Esophagus muscularis mucosa (tissue), 4 donors: ENCODE results near the gene GADD45A. TPM values are rescaled to one million over a fixed set of nuclear protein-coding genes. Genes with fewer than 3 reads are reported as not detected.
A peak's percentile ranks its signal among the peaks of the same experiment; 100 is the strongest.

Experiments
- DNase-seq: peaks from one replicate; pipeline ENCODE4 v3.0.0-alpha.2; 2017; ENCODE audit errors: extremely low spot score
- H3K27ac ChIP-seq, 4 donors: fragments of 200-600 bp; sonication (generic); replicated peaks in 1 of 4; 1 replicate in 3 of 4; 2 replicates in 1 of 4; pipeline ENCODE4 v1.5.1; 2016 to 2019; ENCODE audit warnings: mild to moderate bottlenecking in 1 of 4
- H3K27me3 ChIP-seq, 4 donors: fragments of 200-600 bp; sonication (generic); one replicate each; pipeline versions ENCODE4 v1.5.1 to v1.6.0; 2016 to 2019
- H3K36me3 ChIP-seq, 4 donors: fragments of 200-600 bp; sonication (generic); one replicate each; pipeline ENCODE4 v1.5.1; 2016 to 2019
- H3K4me1 ChIP-seq, 4 donors: fragments of 200-600 bp; sonication (generic); one replicate each; pipeline ENCODE4 v1.5.1; 2016 to 2019
- H3K4me3 ChIP-seq, 4 donors: fragments of 200-600 bp; sonication (generic); 1 replicate in 2 of 4; 2 replicates in 2 of 4; pipeline ENCODE4 v1.5.1; 2016 to 2019; ENCODE audit warnings: mild to moderate bottlenecking in 4 of 4, moderate library complexity in 1 of 4
- H3K9me3 ChIP-seq, 4 donors: fragments of 200-600 bp; sonication (generic); 1 replicate in 3 of 4; 2 replicates in 1 of 4; pipeline ENCODE4 v1.5.1; 2016 to 2019
- EP300 ChIP-seq: sonication (generic); formaldehyde crosslinking; IDR thresholded peaks from one replicate; pipeline ENCODE4 v1.6.1; 2017; ENCODE audit warnings: antibody characterized with exemption
- POLR2A ChIP-seq: fragments of 450-650 bp; IDR thresholded peaks from one replicate; pipeline ENCODE4 v1.6.1; 2017; ENCODE audit warnings: antibody characterized with exemption, moderate library complexity, mild to moderate bottlenecking, low read depth
- POLR2AphosphoS5 ChIP-seq, 2 donors: sonication (generic); formaldehyde crosslinking; IDR thresholded peaks; one replicate each; pipeline ENCODE4 v1.6.1; 2017; ENCODE audit warnings: antibody characterized with exemption in 2 of 2
- WGBS: methylation state at CpG from one replicate; pipeline ENCODE4 v1.1.5; 2018; 5-methylcytosine and 5-hydroxymethylcytosine counted together
- intact Hi-C: fragments of 100-400 bp; cut with DNase I; formaldehyde crosslinking; loops from one replicate; pipeline ENCODE4 v1.15.1; 2023
- total RNA-seq, 4 donors: library from RNA; depleted of rRNA; stranded (reverse); fragments of >200 nt; gene quantifications; one replicate each; pipeline versions ENCODE4 v1.1.0 to v1.2.1, GENCODE V29; 2016
- TF ChIP-seq, protein P1 (sequence below), 3 experiments: fragments of 200-600 bp in 2 of 3; fragments of 450-650 bp in 1 of 3; sonication (generic) in 2 of 3; IDR thresholded peaks; one replicate each; pipeline ENCODE4 v1.5.1; 2017 to 2019; ENCODE audit warnings: antibody characterized with exemption in 3 of 3, mild to moderate bottlenecking in 2 of 3, moderate library complexity in 1 of 3

Gene GADD45A
- total RNA-seq, 4 donors from 2014 or later = 51.1 to 80.8 (median 66.5) TPM

DNA sequence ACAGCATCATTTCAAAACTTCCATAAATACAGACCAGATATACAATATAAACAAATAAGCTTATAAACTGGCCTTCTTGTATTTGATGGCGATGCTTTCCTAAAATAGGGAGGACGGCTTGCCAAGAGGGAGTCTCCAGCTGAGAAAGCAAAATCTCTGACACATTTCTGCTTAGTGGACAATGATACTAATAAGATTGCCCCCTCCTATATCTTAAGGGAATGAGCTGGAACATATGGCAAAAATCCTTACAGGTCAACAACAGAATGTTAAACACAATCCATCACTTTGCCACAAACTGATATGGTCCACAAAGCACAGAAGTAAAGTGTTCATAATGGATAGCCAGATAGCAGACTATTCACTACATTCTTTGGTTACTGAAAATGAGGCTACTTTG, 7.1 kb upstream of the GADD45A start:
- Histone ChIP-seq H3K27me3 (no peaks in the 10 kb centered on the region), H3K27ac (no peak overlapping the region), H3K9me3 (no peaks in the 10 kb centered on the region), H3K4me3 (no peak overlapping the region), H3K4me1 (peaks cover under 1 to 13% (median 12%) of the 10 kb centered on the region in 4 donors), H3K36me3 (no peaks in the 10 kb centered on the region)
- WGBS = 75% methylated on average over 2 of the region's 2 CpGs
- TF ChIP-seq EP300 = no peak
- no peak for TF ChIP-seq POLR2A
- TF ChIP-seq POLR2AphosphoS5 (IDR thresholded peaks at IDR 0.05) = no peak
- TF ChIP-seq, protein P1, sequence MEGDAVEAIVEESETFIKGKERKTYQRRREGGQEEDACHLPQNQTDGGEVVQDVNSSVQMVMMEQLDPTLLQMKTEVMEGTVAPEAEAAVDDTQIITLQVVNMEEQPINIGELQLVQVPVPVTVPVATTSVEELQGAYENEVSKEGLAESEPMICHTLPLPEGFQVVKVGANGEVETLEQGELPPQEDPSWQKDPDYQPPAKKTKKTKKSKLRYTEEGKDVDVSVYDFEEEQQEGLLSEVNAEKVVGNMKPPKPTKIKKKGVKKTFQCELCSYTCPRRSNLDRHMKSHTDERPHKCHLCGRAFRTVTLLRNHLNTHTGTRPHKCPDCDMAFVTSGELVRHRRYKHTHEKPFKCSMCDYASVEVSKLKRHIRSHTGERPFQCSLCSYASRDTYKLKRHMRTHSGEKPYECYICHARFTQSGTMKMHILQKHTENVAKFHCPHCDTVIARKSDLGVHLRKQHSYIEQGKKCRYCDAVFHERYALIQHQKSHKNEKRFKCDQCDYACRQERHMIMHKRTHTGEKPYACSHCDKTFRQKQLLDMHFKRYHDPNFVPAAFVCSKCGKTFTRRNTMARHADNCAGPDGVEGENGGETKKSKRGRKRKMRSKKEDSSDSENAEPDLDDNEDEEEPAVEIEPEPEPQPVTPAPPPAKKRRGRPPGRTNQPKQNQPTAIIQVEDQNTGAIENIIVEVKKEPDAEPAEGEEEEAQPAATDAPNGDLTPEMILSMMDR (IDR thresholded peaks at IDR 0.05) = no peak
- intact Hi-C loops = no loop called here
- no peak for DNase-seq

DNA sequence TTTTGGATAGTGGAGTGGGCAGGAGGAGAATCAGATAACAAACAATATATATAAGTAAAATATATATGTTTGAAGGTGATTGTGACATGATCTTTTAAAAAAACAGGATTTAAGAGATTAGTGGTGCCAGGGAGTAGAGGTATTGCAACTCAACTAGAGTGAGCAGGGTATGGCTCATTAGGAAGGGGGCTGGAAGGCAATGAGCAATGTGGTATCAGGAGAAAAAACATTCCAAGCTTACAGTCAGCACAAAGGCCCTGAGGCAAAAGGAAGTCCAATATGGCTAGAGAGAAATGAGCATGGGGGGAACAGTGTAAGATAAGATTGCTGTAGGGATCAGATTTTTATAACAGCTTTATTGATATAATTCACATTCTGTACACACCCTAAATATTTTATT, 5.3 kb upstream of the GADD45A start:
- no peak for DNase-seq
- H3K36me3 ChIP-seq = no peaks in the 10 kb centered on the region
- TF ChIP-seq EP300 (no peak), POLR2AphosphoS5 (IDR thresholded peaks at IDR 0.05) (no peak), POLR2A (no peak)
- TF ChIP-seq, protein P1 (IDR thresholded peaks at IDR 0.05) = no peak
- H3K27me3 ChIP-seq = no peaks in the 10 kb centered on the region
- no peak overlapping the region for H3K27ac ChIP-seq
- H3K4me1 ChIP-seq = peaks cover 11 to 26% (median 21%) of the 10 kb centered on the region in 4 donors
- intact Hi-C loops = loop anchor here (10.0 kb wide), 2 partner anchors 175 to 245 kb away; partner anchors contain the start of gene SERBP1
- H3K9me3 ChIP-seq = no peaks in the 10 kb centered on the region
- H3K4me3 ChIP-seq = no peak overlapping the region

DNA sequence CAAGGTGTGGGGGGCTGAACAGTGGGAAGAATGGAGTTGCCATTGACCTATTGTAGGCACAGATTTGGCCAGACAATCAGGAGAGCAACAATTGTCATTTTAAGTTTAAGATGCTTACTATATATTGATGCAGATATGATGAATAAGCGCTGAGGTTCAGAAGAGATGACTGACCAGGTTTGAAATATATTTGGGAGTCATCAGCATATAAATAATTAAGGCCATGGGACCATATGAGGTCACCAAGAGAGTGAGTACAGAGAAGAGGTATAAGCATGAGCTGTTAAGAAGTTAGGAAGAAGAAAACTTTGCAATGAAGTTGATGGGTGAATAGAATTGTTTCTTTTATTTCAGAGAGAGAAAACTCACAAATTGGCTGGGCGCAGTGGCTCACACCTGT, 4.5 kb upstream of the GADD45A start:
- Histone ChIP-seq H3K4me1 (peaks cover 6 to 21% (median 19%) of the 10 kb centered on the region in 4 donors), H3K27me3 (no peaks in the 10 kb centered on the region), H3K4me3 (no peak overlapping the region), H3K9me3 (no peaks in the 10 kb centered on the region), H3K36me3 (no peaks in the 10 kb centered on the region), H3K27ac (no peak overlapping the region)
- intact Hi-C loops = loop anchor here (10.0 kb wide), 2 partner anchors 174 to 246 kb away; partner anchors contain the start of gene SERBP1
- DNase-seq = no peak
- WGBS = 93% methylated on average over 2 of the region's 2 CpGs
- TF ChIP-seq, protein P1 (IDR thresholded peaks at IDR 0.05) = no peak
- TF ChIP-seq POLR2AphosphoS5 (IDR thresholded peaks at IDR 0.05) = no peak
- TF ChIP-seq POLR2A = no peak
- no peak for TF ChIP-seq EP300

DNA sequence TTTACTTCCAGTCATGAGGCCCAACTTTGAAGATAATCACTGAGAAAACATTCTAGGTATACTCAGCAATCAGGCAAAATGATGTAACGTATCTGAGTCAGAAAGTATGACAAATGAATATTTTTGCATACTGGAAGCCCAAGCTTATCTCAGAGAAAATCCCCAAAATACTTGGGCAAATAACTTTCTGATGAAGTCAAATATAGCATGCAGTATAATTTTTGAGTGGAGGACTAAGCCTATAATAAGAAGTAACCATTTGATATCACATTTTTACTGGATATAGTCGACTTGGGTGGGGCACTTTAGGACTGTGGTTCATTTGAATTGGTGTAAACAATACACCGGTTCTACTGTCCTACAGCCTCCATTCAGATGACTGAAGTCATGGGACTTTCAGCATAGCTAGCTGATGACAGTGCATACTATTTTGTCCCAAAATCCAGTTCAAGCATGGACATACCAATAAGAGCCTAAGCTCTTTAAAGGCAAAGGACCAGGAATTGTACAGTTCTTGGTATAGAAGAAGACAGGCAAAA, 2.3 kb upstream of the GADD45A start:
- Histone ChIP-seq H3K4me1 (peaks cover 17 to 36% (median 33%) of the 10 kb centered on the region in 4 donors), H3K27me3 (no peaks in the 10 kb centered on the region), H3K9me3 (no peaks in the 10 kb centered on the region), H3K27ac (peak overlapping the region in 2 of 4 donors; percentile 24 to 97), H3K4me3 (no peak overlapping the region), H3K36me3 (peaks cover 0 to 5% (median 1%) of the 10 kb centered on the region in 4 donors)
- 48% methylated on average over 3 of the region's 3 CpGs for WGBS
- TF ChIP-seq POLR2AphosphoS5 (IDR thresholded peaks at IDR 0.05) (no peak), EP300 (no peak), POLR2A (no peak)
- TF ChIP-seq, protein P1 (IDR thresholded peaks at IDR 0.05) = no peak
- intact Hi-C loops = loop anchor here (10.0 kb wide), 2 partner anchors 172 to 248 kb away; partner anchors contain the start of gene SERBP1
- DNase-seq = no peak

DNA sequence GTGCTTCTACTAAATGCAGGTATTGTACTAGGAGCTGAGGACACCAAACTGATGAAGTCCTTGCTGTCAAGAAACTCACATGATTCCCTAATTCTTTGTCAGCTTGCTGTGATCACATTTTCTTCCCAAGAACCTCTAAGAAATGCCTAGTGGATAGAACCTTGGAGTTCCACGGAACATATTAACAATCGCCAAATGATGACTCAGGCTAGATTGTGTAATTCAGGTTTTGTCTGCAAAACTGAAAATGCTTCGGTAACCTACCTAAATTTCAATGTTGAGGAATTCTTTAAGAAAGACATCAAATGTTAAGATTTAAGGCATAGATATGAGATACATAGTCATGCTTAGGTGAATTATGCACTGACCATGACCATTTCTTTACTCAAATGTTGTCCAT, 1.7 kb upstream of the GADD45A start:
- DNase-seq = no peak
- Histone ChIP-seq H3K4me1 (peaks cover 23 to 37% (median 35%) of the 10 kb centered on the region in 4 donors), H3K9me3 (no peaks in the 10 kb centered on the region), H3K27me3 (no peaks in the 10 kb centered on the region), H3K27ac (peak overlapping the region in 2 of 4 donors; percentile 97 to 98), H3K4me3 (no peak overlapping the region), H3K36me3 (peaks cover 0 to 11% (median 4%) of the 10 kb centered on the region in 4 donors)
- no peak for TF ChIP-seq POLR2A
- peak in 1 of 2 donors; percentile 45 for TF ChIP-seq POLR2AphosphoS5 (IDR thresholded peaks at IDR 0.05)
- intact Hi-C loops = loop anchor here (10.0 kb wide), 2 partner anchors 171 to 249 kb away; partner anchors contain the start of gene SERBP1
- WGBS = 49% methylated on average over 3 of the region's 3 CpGs
